HG03442 (cell line): ENCODE data around the gene RBM6.
"Not testable (repeated sequence)": the region's sequence is repeated elsewhere in the genome, so short reads cannot be mapped to it uniquely, and the experiment has no call there.

Source experiments
- ATAC-seq: cut with Tn5 transposase; IDR thresholded peaks from one replicate; pipeline ENCODE4 v1.9.1; 2021; ENCODE audit warnings: mild to moderate bottlenecking, moderate library complexity; ENCODE audit not compliant: unreplicated experiment

Gene RBM6

DNA sequence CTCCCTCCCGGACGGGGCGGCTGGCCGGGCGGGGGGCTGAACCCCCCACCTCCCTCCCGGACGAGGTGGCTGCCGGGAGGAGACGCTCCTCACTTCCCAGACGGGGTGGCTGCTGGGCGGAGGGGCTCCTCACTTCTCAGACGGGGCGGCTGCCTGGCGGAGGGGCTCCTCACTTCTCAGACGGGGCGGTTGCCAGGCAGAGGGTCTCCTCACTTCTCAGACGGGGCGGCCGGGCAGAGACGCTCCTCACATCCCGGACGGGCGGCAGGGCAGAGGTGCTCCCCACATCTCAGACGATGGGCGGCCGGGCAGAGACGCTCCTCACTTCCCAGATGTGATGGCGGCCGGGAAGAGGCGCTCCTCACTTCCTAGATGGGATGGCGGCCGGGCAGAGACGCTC is 145.0 kb downstream of the RBM6 start:
- ATAC-seq = not testable (repeated sequence)

- ATAC-seq = peak; percentile 95
These were observed 149.0 kb downstream of the RBM6 start, which contains the start of gene RBM5 for GRCh38 chr3:50088725-50089608. TSS of gene RBM5 (plus strand) at chr3:50088919. CDS start at chr3:50090435, 1,516 bp downstream.

GRCh38 chr3:50089609-50089945 is 149.6 kb downstream of the RBM6 start:
- ATAC-seq = no peak

- no peak for ATAC-seq
These were observed 151.0 kb downstream of the RBM6 start for GRCh38 chr3:50090984-50091383.

DNA sequence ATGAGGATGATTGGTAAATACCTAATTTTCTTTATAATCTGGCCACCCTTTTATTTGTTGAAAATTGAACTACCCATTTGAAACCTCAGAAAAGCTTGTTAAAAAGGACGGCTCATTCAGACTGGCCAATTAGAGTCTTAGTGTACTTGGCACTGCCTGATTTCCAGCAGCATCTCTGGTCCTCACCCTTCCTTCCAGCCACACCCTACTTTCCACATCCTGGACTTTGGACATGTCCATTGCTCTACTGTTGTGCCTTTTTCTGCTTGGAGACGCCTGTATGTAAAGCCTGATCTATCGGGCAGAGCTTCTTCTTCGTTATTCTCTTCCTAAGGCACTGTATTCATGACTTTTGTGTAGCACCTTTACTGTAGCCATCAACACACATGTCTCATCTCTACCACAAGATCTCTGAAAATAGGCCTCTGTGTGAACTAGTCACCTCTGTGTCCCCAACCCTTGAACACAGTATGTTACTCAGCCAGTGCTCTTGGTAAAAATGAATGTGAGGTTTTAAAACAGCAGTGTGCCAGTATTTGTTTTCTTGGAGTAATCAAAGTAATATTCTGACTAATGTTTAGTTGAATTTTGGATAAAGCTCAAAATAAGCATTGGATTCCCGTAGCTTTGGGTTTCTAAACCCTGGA is 155.5 kb downstream of the RBM6 start:
- ATAC-seq = no peak

GRCh38 chr3:50100386-50100785 is 160.4 kb downstream of the RBM6 start:
- no peak for ATAC-seq

GRCh38 chr3:50100956-50101845 is 161.3 kb downstream of the RBM6 start:
- ATAC-seq = no peak

GRCh38 chr3:50102558-50102957 is 162.6 kb downstream of the RBM6 start:
- ATAC-seq = no peak

GRCh38 chr3:50111757-50112156 is 171.8 kb downstream of the RBM6 start:
- ATAC-seq = no peak

DNA sequence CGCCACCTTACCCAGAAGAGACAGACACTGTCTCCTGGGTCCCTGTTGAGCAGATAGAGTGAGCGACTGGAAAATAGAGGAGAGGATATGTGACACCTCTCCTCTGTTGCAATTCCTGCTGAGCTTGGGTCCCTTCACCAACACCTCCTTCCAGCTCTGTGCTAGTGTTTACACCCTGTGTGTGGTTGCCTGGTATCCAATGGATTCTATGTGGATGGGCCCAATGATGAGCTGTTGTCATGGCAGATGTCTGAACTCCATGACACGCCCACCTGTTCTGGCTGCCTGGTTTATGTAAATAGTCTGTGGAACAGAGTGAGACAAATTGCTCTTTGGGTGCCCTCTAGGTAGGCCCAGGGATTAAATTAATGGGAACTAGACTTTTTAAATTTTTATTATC is 172.5 kb downstream of the RBM6 start:
- no peak for ATAC-seq

DNA sequence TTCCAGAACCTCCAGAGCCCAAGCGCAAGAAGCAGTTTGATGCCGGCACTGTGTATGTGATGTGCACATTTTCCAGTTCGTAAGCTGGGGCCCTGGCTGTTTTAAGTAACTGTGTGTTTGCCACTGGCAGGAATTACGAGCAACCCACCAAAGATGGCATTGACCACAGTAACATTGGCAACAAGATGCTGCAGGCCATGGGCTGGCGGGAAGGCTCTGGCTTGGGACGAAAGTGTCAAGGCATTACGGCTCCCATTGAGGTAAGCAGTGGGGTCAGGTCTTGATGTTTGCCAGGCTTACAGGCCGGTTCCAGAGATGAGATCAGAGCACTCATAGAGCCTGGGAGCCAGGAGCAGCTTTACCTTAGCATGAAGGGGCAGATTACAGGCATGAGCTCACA is 177.2 kb downstream of the RBM6 start:
- no peak for ATAC-seq

- ATAC-seq = no peak
These were observed 178.3 kb downstream of the RBM6 start for GRCh38 chr3:50118237-50118636.

DNA sequence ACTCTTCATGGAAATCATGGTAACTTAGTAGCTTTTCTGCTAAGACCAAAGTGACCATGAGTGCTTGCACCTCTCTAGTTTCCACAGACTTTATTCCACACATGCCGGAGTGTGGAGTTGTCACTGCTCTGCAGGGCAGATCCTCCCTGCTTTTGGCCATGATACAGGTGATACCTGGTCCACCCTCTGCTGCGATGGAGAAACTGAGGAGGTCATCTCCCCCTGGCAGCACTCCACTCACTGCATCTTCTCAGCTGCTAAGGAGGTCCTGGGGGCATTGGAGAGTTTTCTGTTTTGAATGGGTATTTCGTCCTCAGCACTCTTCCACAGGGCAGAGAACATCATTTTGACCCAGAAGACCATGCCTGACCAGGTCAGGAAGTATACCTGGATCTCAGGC is 179.8 kb downstream of the RBM6 start:
- no peak for ATAC-seq

DNA sequence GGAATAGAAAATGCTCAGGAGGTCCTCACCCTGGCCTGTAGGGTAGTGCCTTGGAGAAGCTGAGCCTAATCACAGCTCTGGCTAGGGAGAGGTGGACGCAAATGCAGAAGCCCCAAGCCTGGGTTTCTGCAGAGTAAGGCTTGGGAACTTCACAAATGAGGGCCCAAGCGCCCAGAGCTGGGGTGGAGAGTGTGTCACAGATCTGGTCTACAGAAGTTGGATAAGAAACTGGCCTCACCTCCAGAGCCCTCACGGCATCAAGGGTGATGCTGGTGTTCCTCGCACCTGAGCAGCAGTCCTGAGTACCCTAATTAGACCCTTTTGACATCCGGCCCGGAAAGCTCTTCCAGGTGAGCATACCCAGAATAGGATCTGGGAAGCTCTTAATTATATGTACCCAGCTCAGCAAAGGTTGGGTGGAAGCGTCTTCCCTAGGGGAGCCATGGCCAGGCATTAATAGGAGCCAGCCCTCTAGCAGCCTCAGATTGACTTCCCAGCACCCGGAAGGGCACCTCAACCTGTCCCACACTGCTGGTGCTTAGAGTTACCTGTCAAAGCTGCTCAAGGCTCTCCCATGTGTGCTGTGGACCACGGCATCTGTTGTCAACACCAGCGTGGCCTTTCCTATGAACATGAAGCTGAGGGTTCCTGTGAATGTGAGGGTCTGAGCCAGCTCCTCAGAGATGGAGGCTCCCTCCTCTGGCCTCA is 180.6 kb downstream of the RBM6 start:
- ATAC-seq = no peak

DNA sequence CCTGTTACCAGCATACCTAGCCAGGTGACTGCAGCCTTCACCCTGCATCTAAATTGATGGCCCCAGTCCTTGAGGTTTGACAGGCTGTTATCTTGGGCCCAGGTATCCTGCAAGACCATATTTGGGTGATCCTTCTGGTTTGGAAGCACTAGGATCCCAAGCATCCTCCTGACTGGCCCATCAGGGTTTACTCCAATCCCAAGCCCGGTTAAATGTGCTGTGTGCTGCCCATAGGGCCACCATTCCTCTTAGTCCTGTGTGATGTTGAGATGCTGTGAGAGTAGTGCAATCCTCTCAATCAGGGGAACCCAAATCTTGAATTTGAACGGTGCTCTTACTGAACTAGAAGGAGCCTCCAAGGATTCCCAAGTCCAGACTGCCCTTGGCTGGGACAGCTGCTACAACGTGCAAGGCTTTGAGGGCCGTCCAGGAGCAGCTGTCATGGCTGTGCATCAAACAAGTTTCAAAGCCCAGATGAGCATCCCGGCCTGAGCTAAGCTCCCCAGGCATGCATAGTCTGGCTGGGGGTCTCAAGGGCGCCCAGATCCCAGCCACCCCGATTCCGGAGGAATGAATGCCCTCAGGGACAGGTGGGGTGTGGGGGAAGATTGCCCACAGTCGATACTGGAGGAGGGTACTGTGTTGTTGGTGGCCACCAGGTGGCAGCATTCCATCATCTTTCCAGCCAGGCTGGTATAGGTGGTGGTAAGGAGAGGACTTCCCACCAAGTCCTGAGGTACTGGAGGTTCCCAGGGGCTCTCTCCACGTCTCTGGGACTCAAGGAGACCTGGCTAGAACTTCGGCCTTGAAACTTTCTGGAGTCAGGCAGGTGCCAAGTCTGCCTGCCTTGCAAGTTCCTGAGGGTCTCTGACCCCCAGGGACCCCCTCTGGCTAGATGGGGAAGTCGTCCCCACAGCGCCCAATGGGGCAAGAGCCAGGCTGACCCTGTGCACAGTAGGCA is 181.4 kb downstream of the RBM6 start:
- no peak for ATAC-seq

GRCh38 chr3:50122071-50122470 is 182.1 kb downstream of the RBM6 start:
- ATAC-seq = no peak

DNA sequence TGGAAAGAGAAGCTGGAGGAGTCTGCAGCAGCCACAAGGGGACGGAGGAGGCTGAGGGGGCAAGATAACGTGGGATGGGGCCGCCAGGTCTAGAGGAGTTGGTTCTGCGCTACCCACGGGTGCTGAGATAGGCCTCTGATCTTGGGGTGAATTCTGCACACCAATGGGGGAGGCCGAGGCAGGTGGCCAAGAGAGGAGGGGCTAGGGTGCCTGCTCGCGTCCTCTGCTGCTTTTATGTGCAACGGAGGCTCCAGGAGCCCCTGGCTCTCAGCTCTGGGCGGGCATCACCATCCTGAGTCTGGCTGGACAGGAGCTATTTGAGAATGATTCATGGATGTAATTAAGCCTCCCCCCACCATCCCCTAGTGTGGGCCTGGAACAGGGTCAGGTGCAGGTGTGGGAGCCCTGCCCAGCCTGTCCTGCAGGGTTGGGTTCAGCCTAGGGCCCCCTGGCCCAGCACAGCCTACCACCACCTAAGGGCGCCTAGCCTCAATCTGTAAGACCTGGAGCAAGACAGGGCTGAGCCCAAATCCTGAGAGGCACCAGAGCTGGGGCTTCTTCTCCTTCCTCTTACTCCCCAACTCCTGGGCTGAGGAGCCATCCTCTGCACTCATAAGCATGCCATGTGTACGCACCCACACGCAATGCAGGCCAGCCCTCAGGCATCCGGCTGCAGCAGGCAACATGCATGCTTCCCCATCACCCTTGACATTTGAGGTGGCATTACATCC is 182.9 kb downstream of the RBM6 start:
- ATAC-seq = no peak

GRCh38 chr3:50123394-50124051 is 183.6 kb downstream of the RBM6 start:
- no peak for ATAC-seq
